Loucy (cell line): ENCODE results near the gene LPP.

ENCODE experiments used
- EZH2phosphoT487 ChIP-seq: fragments of 200-600 bp; IDR thresholded peaks from 2 replicates; pipeline ENCODE4 v1.6.1; 2018; ENCODE audit warnings: antibody characterized with exemption, mild to moderate bottlenecking, moderate library complexity, borderline replicate concordance
- TF ChIP-seq, protein P1 (sequence below): fragments of 200-600 bp; sonication (generic); conservative IDR thresholded peaks from 2 replicates; pipeline ENCODE4 v1.5.1; 2014; ENCODE audit warnings: mild to moderate bottlenecking, antibody characterized with exemption, low read length

DNA sequence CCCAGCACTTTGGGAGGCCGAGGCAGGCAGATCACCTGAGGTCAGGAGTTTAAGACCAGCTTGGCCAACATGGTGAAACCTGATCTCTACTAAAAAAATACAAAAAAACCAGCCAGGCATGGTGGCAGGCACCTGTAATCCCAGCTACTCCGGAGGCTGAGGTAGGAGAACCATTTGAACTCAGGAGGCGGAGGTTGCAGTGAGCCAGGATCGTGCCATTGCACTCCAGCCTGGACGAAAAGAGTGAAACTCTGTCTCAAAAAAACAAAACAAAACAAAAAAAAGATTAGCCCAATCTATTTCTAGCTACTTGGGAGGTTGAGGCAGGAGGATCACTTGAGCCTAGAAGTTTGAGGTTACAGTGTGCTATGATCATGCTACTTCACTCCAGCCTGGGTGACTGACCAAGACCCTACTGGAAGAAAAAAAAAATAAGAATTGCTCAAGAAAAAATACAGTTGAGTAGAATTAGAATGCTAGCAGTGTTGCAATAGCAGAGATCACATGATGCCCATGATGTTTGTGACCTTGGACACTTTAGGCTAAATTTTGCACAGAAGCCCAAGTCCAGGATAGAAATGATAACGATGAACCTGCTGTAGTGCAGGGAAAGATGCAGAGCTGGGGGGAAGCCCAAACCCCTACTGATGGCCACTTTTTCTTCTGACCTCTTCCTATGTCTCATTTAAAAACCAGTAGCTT is 162.2 kb downstream of the LPP start:
- TF ChIP-seq, protein P1, sequence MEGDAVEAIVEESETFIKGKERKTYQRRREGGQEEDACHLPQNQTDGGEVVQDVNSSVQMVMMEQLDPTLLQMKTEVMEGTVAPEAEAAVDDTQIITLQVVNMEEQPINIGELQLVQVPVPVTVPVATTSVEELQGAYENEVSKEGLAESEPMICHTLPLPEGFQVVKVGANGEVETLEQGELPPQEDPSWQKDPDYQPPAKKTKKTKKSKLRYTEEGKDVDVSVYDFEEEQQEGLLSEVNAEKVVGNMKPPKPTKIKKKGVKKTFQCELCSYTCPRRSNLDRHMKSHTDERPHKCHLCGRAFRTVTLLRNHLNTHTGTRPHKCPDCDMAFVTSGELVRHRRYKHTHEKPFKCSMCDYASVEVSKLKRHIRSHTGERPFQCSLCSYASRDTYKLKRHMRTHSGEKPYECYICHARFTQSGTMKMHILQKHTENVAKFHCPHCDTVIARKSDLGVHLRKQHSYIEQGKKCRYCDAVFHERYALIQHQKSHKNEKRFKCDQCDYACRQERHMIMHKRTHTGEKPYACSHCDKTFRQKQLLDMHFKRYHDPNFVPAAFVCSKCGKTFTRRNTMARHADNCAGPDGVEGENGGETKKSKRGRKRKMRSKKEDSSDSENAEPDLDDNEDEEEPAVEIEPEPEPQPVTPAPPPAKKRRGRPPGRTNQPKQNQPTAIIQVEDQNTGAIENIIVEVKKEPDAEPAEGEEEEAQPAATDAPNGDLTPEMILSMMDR, result no peak
- no peak for TF ChIP-seq EZH2phosphoT487
